HS-5 (cell line): ENCODE measurements around the gene PROSER1.
"Not testable (repeated sequence)": the region's sequence is repeated elsewhere in the genome, so short reads cannot be mapped to it uniquely, and the experiment has no call there.

ENCODE experiments used
- DNase-seq: peaks from one replicate; pipeline ENCODE4 v3.0.0-alpha.2; 2012; ENCODE audit warnings: low read depth

The PROSER1 gene

DNA sequence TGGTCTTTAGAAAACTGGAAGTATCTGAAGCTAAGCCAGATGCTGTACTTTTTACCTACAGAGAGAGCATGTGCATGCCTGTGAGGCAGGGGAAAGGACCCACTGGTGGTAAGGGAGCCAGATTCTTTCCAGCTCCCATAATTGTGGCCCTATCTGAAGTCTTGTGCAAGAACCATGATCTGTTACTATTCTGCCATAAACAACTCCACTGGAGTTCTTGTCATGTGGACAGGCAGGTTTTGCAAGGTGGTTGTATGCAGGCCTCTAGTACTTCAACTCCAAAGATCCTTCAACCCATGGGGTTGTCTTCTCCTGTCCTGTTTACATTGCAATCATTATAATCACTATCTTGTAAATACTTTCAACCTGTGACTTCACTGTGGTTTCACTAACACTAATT is 14.1 kb downstream of the PROSER1 start:
- DNase-seq = no peak

GRCh38 chr13:39023316-39023715 is 14.6 kb downstream of the PROSER1 start:
- DNase-seq = no peak

DNA sequence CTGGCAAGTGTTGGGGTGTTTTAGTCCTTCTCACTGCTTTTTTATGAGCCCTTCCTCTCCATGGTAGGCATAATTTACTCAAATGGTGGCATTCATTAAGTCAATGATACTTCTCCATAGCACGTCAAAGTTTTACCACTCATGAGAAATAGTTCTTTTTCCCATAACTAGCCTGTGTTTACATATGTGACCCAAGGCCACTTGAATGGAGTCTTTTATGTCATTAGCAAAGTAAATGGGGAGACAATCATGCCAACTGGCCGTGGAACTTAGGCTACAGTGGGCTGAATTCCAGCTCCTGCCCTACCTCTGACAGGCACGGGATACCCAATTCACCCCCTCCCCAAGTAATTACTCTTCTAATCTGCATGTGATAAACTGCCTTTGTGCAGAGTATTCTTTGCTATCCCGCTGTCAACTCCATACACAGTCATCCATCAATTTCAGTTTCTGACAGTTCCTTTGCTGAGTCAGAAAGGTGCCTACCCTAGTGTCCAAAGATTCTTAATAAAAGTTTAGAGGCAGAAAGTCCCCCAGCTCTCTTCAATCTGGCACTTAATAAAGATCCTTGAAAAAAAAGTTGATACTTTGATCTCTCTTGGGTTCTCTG is 16.9 kb downstream of the PROSER1 start:
- DNase-seq = no peak

DNA sequence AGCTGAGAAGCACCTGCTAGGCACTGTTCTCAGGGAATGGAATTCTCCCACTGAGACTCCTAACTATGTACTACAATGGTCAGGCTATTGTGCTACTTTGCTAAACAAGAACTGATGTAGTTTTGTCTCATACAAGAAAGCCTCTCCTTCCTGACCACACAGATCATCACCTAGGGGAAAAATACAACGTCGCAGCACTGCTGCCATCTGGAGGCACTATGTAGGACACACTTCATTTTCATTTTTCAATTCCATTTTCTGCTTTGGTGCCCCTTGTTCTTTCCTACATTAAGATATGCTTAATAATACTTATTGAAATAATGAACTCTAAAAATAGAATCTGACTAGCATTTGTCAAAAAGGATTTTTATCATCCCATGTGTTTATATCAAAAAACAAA is 21.1 kb downstream of the PROSER1 start:
- DNase-seq = no peak

GRCh38 chr13:39016087-39016486 is 21.8 kb downstream of the PROSER1 start:
- no peak for DNase-seq

DNA sequence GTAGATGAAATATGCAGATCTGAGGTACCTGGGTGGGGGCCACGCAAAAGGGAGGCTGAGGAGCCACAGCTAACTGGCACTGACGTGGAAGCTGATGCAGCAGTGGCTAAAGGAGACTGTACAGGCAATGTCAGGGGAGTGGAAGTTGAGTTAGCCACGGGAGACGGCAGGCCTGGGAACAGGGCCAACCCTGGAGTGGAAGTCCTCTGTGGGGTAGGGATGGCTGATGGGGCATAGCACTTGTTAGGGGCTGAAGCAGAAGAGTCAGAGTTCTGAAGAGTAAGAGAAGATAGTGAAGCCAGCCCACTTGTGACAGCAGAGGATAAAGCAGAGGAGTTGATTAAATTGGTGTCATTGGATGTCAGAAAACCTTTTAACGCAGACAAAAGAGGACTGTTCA is 24.4 kb downstream of the PROSER1 start:
- no peak for DNase-seq

DNA sequence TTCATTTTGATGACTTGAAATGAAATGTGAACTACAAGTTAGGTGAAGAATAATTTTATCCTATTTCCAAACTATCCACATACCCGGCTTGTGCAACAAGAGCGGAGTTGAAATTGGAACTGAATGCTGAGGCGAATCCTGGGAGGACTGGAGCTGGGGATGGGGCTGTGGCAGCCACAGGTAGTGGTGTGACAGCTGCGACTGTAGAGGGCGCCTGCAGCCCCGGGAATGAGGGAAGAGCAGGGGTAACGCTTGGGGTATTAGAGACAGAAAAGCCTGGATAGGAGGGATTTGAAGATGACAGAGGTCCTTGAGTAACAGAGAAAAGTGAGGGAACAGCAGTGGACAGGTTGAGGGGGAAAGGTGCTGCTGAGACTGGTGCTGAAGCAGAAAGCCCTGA is 25.3 kb downstream of the PROSER1 start:
- no peak for DNase-seq

DNA sequence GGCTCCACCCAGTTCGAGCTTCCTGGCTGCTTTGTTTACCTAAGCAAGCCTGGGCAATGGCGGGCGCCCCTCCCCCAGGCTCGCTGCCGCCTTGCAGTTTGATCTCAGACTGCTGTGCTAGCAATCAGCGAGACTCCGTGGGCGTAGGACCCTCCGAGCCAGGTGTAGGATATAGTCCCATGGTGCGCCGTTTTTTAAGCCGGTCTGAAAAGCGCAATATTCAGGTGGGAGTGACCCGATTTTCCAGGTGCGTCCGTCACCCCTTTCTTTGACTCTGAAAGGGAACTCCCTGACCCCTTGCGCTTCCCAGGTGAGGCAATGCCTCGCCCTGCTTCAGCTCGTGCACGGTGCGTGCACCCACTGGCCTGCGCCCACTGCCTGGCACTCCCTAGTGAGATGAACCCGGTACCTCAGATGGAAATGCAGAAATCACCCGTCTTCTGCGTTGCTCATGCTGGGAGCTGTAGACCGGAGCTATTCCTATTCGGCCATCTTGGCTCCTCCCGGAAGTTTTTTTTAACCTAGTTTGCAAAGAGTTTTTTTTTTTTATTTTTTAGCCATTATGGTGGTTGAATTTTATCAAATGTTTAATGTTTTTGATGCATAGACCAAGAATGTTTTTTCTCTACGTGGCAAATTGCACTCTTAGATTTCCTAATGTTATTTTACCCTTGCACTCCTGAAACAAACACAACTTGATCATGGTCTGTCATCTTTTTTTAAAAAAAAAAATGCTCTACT is 31.3 kb downstream of the PROSER1 start:
- DNase-seq = not testable (repeated sequence)

DNA sequence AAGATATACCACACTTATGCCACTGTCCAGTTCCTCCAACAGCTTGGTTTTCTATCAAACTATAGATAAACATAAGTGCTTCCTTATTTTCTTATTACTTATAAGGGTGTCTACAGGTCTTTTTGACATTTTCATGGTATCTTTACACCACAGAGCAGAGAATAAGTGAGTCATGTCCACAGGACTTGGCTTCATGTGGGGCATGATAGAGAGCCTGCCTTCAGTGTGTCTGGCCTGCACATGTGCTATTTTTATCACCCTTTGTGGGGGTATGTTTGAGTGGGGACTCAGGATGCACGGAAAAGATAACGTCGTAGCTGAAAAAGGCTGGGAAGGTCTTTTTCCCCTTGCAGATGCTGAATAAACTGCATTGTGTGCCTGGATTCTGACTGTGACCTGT is 39.1 kb downstream of the PROSER1 start:
- DNase-seq = no peak

- DNase-seq = no peak
Observed at GRCh38 chr13:38993381-38993780, 44.5 kb downstream of the PROSER1 start.

DNA sequence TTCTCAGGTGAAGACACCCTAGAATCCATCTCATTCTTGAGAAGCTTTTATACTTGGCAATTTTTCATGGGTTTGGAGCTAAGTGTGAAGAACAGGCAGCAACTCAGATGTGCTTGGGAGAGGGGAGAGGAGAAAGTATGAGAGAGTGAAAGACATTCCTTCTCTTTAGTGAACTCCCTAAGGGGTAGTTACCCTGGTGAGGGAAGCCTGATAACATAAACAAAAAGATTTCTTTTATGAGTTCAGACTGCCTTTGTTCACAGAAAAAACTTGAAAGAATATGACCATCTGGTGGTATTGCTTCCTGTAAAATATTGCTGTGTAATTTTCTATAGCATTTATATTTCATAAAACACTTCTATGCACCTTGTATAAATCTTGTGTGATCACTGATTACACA is 47.2 kb downstream of the PROSER1 start, which contains the start of gene STOML3:
STOML3 (minus strand) TSS at position 139 of the 400 bp plus-strand sequence; CDS start at position 29, 110 bp downstream.
- DNase-seq = no peak

GRCh38 chr13:38981096-38981495 is 56.8 kb downstream of the PROSER1 start:
- DNase-seq = no peak

DNA sequence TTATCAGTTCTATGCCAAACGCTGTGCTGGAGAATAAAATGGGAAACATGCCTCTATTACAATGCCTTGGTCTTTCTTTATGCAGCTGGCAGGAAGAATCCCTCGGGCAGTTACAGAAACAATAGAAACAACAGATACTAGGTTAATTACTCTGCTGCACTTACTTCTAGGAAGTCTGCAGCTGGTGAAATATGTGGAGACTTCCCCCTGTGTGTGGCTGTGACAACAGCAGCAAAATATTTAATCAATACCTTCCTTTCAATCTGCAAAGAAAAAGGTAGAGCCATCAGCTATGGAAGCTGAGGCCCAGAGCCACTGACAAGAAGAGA is 57.2 kb downstream of the PROSER1 start:
- DNase-seq = no peak

DNA sequence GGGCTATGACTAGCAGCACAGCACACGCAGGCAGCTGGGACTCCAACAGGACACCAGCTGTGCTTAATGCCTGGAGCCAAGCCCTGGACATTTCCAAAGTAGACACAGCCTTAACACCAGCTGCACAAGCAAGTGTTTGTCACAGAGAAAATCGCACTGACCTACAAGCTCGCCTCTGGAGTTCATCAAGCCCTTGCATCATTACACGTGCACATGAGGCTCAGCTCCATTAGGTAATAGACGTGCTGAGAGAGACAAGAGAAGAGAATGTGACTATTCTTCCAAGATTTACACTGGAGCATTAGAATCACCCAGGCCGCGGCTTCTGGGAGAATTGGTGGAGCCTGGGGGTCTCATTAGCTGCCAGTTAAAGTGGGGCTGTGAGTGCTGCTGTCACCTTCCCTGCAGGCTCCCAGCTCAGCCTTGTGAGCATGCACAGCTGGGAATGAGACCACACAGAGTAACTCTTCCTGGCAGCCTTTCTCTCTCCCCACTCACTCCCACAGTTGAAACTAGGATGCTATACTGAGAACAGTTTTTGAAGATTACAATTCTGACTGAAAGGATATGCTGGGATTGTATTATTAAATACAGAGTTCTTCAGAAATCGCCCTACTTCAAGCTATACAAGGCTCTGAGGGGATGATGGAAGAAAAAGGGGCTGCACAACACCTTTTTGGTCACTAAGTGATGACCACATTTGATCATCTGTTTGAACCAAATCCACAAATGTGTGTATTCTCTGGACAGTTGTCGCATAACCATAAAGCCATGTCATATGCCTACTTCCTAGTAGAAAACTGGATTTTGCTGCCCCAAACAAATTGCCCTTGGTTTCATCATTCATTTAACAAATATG is 57.8 kb downstream of the PROSER1 start:
- DNase-seq = no peak

- no peak for DNase-seq
Observed at GRCh38 chr13:38970380-38971051, 67.4 kb downstream of the PROSER1 start.

GRCh38 chr13:38969187-38969586 is 68.7 kb downstream of the PROSER1 start:
- DNase-seq = no peak

DNA sequence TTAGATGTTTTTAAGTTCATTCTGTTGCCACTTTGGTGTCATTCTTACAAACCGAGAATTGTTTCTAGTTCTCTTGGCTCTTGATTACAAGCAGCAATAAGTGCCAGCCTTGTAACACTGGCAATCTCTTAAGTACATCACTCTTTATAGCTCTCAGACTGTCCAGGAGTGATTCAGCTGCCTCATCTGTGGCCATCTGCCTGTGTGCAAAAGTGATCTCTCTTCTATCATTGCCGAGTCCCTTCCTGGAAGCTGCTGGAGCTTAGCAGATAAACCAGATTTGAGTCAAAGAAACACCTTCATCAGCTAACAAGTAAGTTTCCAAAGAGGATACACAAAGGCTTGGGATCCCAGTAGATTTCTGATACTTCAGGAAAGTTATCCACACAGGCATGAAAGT is 70.4 kb downstream of the PROSER1 start:
- no peak for DNase-seq

- DNase-seq = no peak
Observed at GRCh38 chr13:38965281-38965680, 72.6 kb downstream of the PROSER1 start.

- no peak for DNase-seq
Observed at GRCh38 chr13:38960175-38960574, 77.7 kb downstream of the PROSER1 start.
